ENCODE data around the gene RBMS2. TPM values are rescaled to one million over a fixed set of nuclear protein-coding genes. Genes with fewer than 3 reads are reported as not detected.

RBMS2 gene
- polyA plus RNA-seq, 4 donors = 2.0 to 23.4 (median 5.8) TPM

- no peak overlapping the region for H3K27ac ChIP-seq (ENCODE audit: low read depth in 1 of 3, low read length in 2 of 3)
- H3K36me3 ChIP-seq (ENCODE audit: control insufficient read depth in 3 of 3, insufficient read depth in 2 of 3, low read depth in 1 of 3, low read length in 3 of 3) = peaks cover 25 to 69% (median 62%) of the 10 kb centered on the region in 3 donors
- H3K27me3 ChIP-seq (ENCODE audit: control insufficient read depth in 3 of 3, insufficient read depth in 3 of 3, low read length in 3 of 3) = no peaks in the 10 kb centered on the region
- no peak for FAIRE-seq
- WGBS, 3 donors = 94 to 95% (median 94%) methylated on average over 3 of the region's 3 CpGs
- no peaks in the 10 kb centered on the region for H3K9me3 ChIP-seq (ENCODE audit: control insufficient read depth in 2 of 2, insufficient read depth in 1 of 2, low read depth in 1 of 2, low read length in 1 of 2)
- no peak overlapping the region for H3K4me3 ChIP-seq (ENCODE audit: low read depth in 1 of 3, low read length in 3 of 3)
- no peak for DNase-seq
- no peaks in the 10 kb centered on the region for H3K4me1 ChIP-seq (ENCODE audit: control insufficient read depth in 3 of 3, insufficient read depth in 2 of 3, low read depth in 1 of 3, low read length in 2 of 3)
These were observed 94.6 kb downstream of the RBMS2 start for GRCh38 chr12:56616244-56616643.

GRCh38 chr12:56616925-56617324 is 95.3 kb downstream of the RBMS2 start:
- H3K9me3 ChIP-seq (ENCODE audit: control insufficient read depth in 2 of 2, insufficient read depth in 1 of 2, low read depth in 1 of 2, low read length in 1 of 2) = no peaks in the 10 kb centered on the region
- H3K27me3 ChIP-seq (ENCODE audit: control insufficient read depth in 3 of 3, insufficient read depth in 3 of 3, low read length in 3 of 3) = no peaks in the 10 kb centered on the region
- FAIRE-seq = no peak
- H3K4me3 ChIP-seq (ENCODE audit: low read depth in 1 of 3, low read length in 3 of 3) = no peak overlapping the region
- H3K27ac ChIP-seq (ENCODE audit: low read depth in 1 of 3, low read length in 2 of 3) = no peak overlapping the region
- H3K36me3 ChIP-seq (ENCODE audit: control insufficient read depth in 3 of 3, insufficient read depth in 2 of 3, low read depth in 1 of 3, low read length in 3 of 3) = peaks cover 21 to 70% (median 58%) of the 10 kb centered on the region in 3 donors
- no peaks in the 10 kb centered on the region for H3K4me1 ChIP-seq (ENCODE audit: control insufficient read depth in 3 of 3, insufficient read depth in 2 of 3, low read depth in 1 of 3, low read length in 2 of 3)
- DNase-seq = no peak

GRCh38 chr12:56622535-56622934 is 100.9 kb downstream of the RBMS2 start:
- peaks cover 0 to 37% (median 12%) of the 10 kb centered on the region in 3 donors for H3K36me3 ChIP-seq (ENCODE audit: control insufficient read depth in 3 of 3, insufficient read depth in 2 of 3, low read depth in 1 of 3, low read length in 3 of 3)
- DNase-seq (no peak), FAIRE-seq (no peak)
- 58 to 64% (median 58%) methylated on average over 1 of the region's 1 CpG for WGBS, 3 donors
- H3K4me1 ChIP-seq (ENCODE audit: control insufficient read depth in 3 of 3, insufficient read depth in 2 of 3, low read depth in 1 of 3, low read length in 2 of 3) = no peaks in the 10 kb centered on the region
- H3K9me3 ChIP-seq (ENCODE audit: control insufficient read depth in 2 of 2, insufficient read depth in 1 of 2, low read depth in 1 of 2, low read length in 1 of 2) = no peaks in the 10 kb centered on the region
- no peaks in the 10 kb centered on the region for H3K27me3 ChIP-seq (ENCODE audit: control insufficient read depth in 3 of 3, insufficient read depth in 3 of 3, low read length in 3 of 3)
- no peak overlapping the region for H3K4me3 ChIP-seq (ENCODE audit: low read depth in 1 of 3, low read length in 3 of 3)
- no peak overlapping the region for H3K27ac ChIP-seq (ENCODE audit: low read depth in 1 of 3, low read length in 2 of 3)

GRCh38 chr12:56626701-56627100 is 105.1 kb downstream of the RBMS2 start:
- H3K9me3 ChIP-seq (ENCODE audit: control insufficient read depth in 2 of 2, insufficient read depth in 1 of 2, low read depth in 1 of 2, low read length in 1 of 2) = no peaks in the 10 kb centered on the region
- no peak for DNase-seq
- H3K4me1 ChIP-seq (ENCODE audit: control insufficient read depth in 3 of 3, insufficient read depth in 2 of 3, low read depth in 1 of 3, low read length in 2 of 3) = peaks cover 0 to 17% (median 0%) of the 10 kb centered on the region in 3 donors
- peaks cover 0 to 24% (median 2%) of the 10 kb centered on the region in 3 donors for H3K36me3 ChIP-seq (ENCODE audit: control insufficient read depth in 3 of 3, insufficient read depth in 2 of 3, low read depth in 1 of 3, low read length in 3 of 3)
- no peaks in the 10 kb centered on the region for H3K27me3 ChIP-seq (ENCODE audit: control insufficient read depth in 3 of 3, insufficient read depth in 3 of 3, low read length in 3 of 3)
- FAIRE-seq = no peak
- no peak overlapping the region for H3K27ac ChIP-seq (ENCODE audit: low read depth in 1 of 3, low read length in 2 of 3)
- no peak overlapping the region for H3K4me3 ChIP-seq (ENCODE audit: low read depth in 1 of 3, low read length in 3 of 3)

GRCh38 chr12:56628671-56629458 is 107.2 kb downstream of the RBMS2 start:
- FAIRE-seq = no peak
- WGBS, 3 donors = 0 to 1% (median 0%) methylated on average over 18 of the region's 18 CpGs
- no peaks in the 10 kb centered on the region for H3K27me3 ChIP-seq (ENCODE audit: control insufficient read depth in 3 of 3, insufficient read depth in 3 of 3, low read length in 3 of 3)
- peaks cover 0 to 15% (median 0%) of the 10 kb centered on the region in 3 donors for H3K36me3 ChIP-seq (ENCODE audit: control insufficient read depth in 3 of 3, insufficient read depth in 2 of 3, low read depth in 1 of 3, low read length in 3 of 3)
- peak overlapping the region; percentile 96 to 100 (median 99) for H3K4me3 ChIP-seq (ENCODE audit: low read depth in 1 of 3, low read length in 3 of 3)
- peak; percentile 64 to 79 for DNase-seq
- H3K27ac ChIP-seq (ENCODE audit: low read depth in 1 of 3, low read length in 2 of 3) = peak overlapping the region; percentile 78 to 92 (median 92)
- peaks cover 6 to 38% (median 18%) of the 10 kb centered on the region in 3 donors for H3K4me1 ChIP-seq (ENCODE audit: control insufficient read depth in 3 of 3, insufficient read depth in 2 of 3, low read depth in 1 of 3, low read length in 2 of 3)
- no peaks in the 10 kb centered on the region for H3K9me3 ChIP-seq (ENCODE audit: control insufficient read depth in 2 of 2, insufficient read depth in 1 of 2, low read depth in 1 of 2, low read length in 1 of 2)

- Histone ChIP-seq H3K9me3 (ENCODE audit: control insufficient read depth in 2 of 2, insufficient read depth in 1 of 2, low read depth in 1 of 2, low read length in 1 of 2) (no peaks in the 10 kb centered on the region), H3K27me3 (ENCODE audit: control insufficient read depth in 3 of 3, insufficient read depth in 3 of 3, low read length in 3 of 3) (no peaks in the 10 kb centered on the region), H3K4me1 (ENCODE audit: control insufficient read depth in 3 of 3, insufficient read depth in 2 of 3, low read depth in 1 of 3, low read length in 2 of 3) (peaks cover 6 to 40% (median 22%) of the 10 kb centered on the region in 3 donors), H3K36me3 (ENCODE audit: control insufficient read depth in 3 of 3, insufficient read depth in 2 of 3, low read depth in 1 of 3, low read length in 3 of 3) (peaks cover 0 to 14% (median 0%) of the 10 kb centered on the region in 3 donors), H3K4me3 (ENCODE audit: low read depth in 1 of 3, low read length in 3 of 3) (peak overlapping the region; percentile 96 to 100 (median 99)), H3K27ac (ENCODE audit: low read depth in 1 of 3, low read length in 2 of 3) (peak overlapping the region; percentile 78 to 92 (median 92))
- 0 to 1% (median 1%) methylated on average over 39 to 46 of the region's 46 CpGs for WGBS, 3 donors
- peak in 1 of 2 donors; percentile 58 for DNase-seq
- FAIRE-seq = no peak
These were observed 108.0 kb downstream of the RBMS2 start for GRCh38 chr12:56629459-56630179.

- FAIRE-seq = no peak
- Histone ChIP-seq H3K4me3 (ENCODE audit: low read depth in 1 of 3, low read length in 3 of 3) (peak within 1 kb of the TSS; percentile 96 to 100 (median 99)), H3K27me3 (ENCODE audit: control insufficient read depth in 3 of 3, insufficient read depth in 3 of 3, low read length in 3 of 3) (no peaks in the 10 kb centered on the region), H3K36me3 (ENCODE audit: control insufficient read depth in 3 of 3, insufficient read depth in 2 of 3, low read depth in 1 of 3, low read length in 3 of 3) (peaks cover 0 to 13% (median 0%) of the 10 kb centered on the region in 3 donors), H3K9me3 (ENCODE audit: control insufficient read depth in 2 of 2, insufficient read depth in 1 of 2, low read depth in 1 of 2, low read length in 1 of 2) (no peaks in the 10 kb centered on the region), H3K27ac (ENCODE audit: low read depth in 1 of 3, low read length in 2 of 3) (peak within 1 kb of the TSS; percentile 78 to 92 (median 92)), H3K4me1 (ENCODE audit: control insufficient read depth in 3 of 3, insufficient read depth in 2 of 3, low read depth in 1 of 3, low read length in 2 of 3) (peaks cover 6 to 40% (median 22%) of the 10 kb centered on the region in 3 donors)
- peak; percentile 84 to 94 for DNase-seq
- 1% methylated on average over 4 to 31 of the region's 31 CpGs for WGBS, 3 donors
These were observed 108.6 kb downstream of the RBMS2 start, which contains the start of gene BAZ2A for GRCh38 chr12:56630180-56630632. BAZ2A (minus strand) TSS chr12:56630326; CDS start chr12:56617530, 12,796 bp downstream.

Measured in small intestine (tissue), 7 donors.